ENCODE results near the gene MAPK8IP2. TPM values are rescaled to one million over a fixed set of nuclear protein-coding genes. Genes with fewer than 3 reads are reported as not detected.

MAPK8IP2 gene
- polyA plus RNA-seq, 1 of the 3 experiments (the other 2 are of a cell fraction) = 2.7 TPM

- H3K36me3 ChIP-seq (replicated peaks in 1 of 2; ENCODE audit: control insufficient read depth in 1 of 2, insufficient read depth in 2 of 2, low read length in 1 of 2) = no peaks in the 10 kb centered on the region
- peaks cover 0 to 4% of the 10 kb centered on the region in 2 experiments; a peak in 1 of 4 replicates for H3K4me1 ChIP-seq (ENCODE audit: control insufficient read depth in 1 of 2, insufficient read depth in 2 of 2, low read depth in 1 of 2, low read length in 1 of 2)
- no peak overlapping the region for H3K4me2 ChIP-seq
- TF ChIP-seq USF1 (IDR thresholded peaks at IDR 0.05; ENCODE audit: borderline replicate concordance, low read depth) (no peak), NFIC (IDR thresholded peaks at IDR 0.05; ENCODE audit: borderline replicate concordance) (no peak), RAD21 (IDR thresholded peaks at IDR 0.05; ENCODE audit: low read length) (no peak), CHD2 (IDR thresholded peaks at IDR 0.05; ENCODE audit: low read length, partially characterized antibody) (no peak), RFX5 (IDR thresholded peaks at IDR 0.05; ENCODE audit: low read length) (no peak), GABPA (IDR thresholded peaks at IDR 0.05; ENCODE audit: low read depth) (no peak), EP300 (IDR thresholded peaks at IDR 0.05; ENCODE audit: borderline replicate concordance in 1 of 2, low read depth in 1 of 2, low read length in 1 of 2) (no peak), TCF12 (IDR thresholded peaks at IDR 0.05) (no peak), ELF1 (IDR thresholded peaks at IDR 0.05) (no peak), FOXM1 (IDR thresholded peaks at IDR 0.05; ENCODE audit: low read depth) (no peak), POLR2AphosphoS5 (IDR thresholded peaks at IDR 0.05; ENCODE audit: low read depth, low read length) (no peak)
- TF ChIP-seq, protein P1, sequence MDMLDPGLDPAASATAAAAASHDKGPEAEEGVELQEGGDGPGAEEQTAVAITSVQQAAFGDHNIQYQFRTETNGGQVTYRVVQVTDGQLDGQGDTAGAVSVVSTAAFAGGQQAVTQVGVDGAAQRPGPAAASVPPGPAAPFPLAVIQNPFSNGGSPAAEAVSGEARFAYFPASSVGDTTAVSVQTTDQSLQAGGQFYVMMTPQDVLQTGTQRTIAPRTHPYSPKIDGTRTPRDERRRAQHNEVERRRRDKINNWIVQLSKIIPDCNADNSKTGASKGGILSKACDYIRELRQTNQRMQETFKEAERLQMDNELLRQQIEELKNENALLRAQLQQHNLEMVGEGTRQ (IDR thresholded peaks at IDR 0.05; ENCODE audit: borderline replicate concordance, low read depth, low read length) = no peak
- TF ChIP-seq, protein P2, sequence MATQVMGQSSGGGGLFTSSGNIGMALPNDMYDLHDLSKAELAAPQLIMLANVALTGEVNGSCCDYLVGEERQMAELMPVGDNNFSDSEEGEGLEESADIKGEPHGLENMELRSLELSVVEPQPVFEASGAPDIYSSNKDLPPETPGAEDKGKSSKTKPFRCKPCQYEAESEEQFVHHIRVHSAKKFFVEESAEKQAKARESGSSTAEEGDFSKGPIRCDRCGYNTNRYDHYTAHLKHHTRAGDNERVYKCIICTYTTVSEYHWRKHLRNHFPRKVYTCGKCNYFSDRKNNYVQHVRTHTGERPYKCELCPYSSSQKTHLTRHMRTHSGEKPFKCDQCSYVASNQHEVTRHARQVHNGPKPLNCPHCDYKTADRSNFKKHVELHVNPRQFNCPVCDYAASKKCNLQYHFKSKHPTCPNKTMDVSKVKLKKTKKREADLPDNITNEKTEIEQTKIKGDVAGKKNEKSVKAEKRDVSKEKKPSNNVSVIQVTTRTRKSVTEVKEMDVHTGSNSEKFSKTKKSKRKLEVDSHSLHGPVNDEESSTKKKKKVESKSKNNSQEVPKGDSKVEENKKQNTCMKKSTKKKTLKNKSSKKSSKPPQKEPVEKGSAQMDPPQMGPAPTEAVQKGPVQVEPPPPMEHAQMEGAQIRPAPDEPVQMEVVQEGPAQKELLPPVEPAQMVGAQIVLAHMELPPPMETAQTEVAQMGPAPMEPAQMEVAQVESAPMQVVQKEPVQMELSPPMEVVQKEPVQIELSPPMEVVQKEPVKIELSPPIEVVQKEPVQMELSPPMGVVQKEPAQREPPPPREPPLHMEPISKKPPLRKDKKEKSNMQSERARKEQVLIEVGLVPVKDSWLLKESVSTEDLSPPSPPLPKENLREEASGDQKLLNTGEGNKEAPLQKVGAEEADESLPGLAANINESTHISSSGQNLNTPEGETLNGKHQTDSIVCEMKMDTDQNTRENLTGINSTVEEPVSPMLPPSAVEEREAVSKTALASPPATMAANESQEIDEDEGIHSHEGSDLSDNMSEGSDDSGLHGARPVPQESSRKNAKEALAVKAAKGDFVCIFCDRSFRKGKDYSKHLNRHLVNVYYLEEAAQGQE (IDR thresholded peaks at IDR 0.05; ENCODE audit: low read depth, low read length) = no peak
- TF ChIP-seq, protein P3, sequence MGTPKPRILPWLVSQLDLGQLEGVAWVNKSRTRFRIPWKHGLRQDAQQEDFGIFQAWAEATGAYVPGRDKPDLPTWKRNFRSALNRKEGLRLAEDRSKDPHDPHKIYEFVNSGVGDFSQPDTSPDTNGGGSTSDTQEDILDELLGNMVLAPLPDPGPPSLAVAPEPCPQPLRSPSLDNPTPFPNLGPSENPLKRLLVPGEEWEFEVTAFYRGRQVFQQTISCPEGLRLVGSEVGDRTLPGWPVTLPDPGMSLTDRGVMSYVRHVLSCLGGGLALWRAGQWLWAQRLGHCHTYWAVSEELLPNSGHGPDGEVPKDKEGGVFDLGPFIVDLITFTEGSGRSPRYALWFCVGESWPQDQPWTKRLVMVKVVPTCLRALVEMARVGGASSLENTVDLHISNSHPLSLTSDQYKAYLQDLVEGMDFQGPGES (IDR thresholded peaks at IDR 0.05; ENCODE audit: low read depth, low read length) = no peak
- TF ChIP-seq, protein P4, sequence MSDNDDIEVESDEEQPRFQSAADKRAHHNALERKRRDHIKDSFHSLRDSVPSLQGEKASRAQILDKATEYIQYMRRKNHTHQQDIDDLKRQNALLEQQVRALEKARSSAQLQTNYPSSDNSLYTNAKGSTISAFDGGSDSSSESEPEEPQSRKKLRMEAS (IDR thresholded peaks at IDR 0.05; ENCODE audit: low read depth) = no peak
- H3K9ac ChIP-seq = no peak overlapping the region
- CTCF ChIA-PET = no interaction called here
- H3K27me3 ChIP-seq (ENCODE audit: insufficient read depth) = no peaks in the 10 kb centered on the region
- H3K9me2 ChIP-seq = no peaks in the 10 kb centered on the region
- no peaks in the 10 kb centered on the region for H3F3A ChIP-seq (replicated peaks; ENCODE audit: insufficient read depth)
- no peaks in the 10 kb centered on the region for H4K20me1 ChIP-seq (ENCODE audit: insufficient read depth)
- no peaks in the 10 kb centered on the region for H3K79me2 ChIP-seq (ENCODE audit: insufficient read depth)
- no peak overlapping the region for H2AFZ ChIP-seq (ENCODE audit: low read depth)
- WGBS (ENCODE audit: low lambda C conversion rate) = 71% methylated on average over 3 of the region's 3 CpGs
- no peak overlapping the region for H3K4me3 ChIP-seq (ENCODE audit: low read depth in 2 of 2, low read length in 1 of 2)
- DNase-seq = no peak
- H3K27ac ChIP-seq (ENCODE audit: low read depth in 2 of 2, low read length in 1 of 2) = no peak overlapping the region
- POLR2A ChIA-PET = no interaction called here
- no peaks in the 10 kb centered on the region for H3K9me3 ChIP-seq
Observed at GRCh38 chr22:50595189-50595588, 5.4 kb upstream of the MAPK8IP2 start.
